ENCODE data around the gene SMOC2.

The SMOC2 gene

DNA sequence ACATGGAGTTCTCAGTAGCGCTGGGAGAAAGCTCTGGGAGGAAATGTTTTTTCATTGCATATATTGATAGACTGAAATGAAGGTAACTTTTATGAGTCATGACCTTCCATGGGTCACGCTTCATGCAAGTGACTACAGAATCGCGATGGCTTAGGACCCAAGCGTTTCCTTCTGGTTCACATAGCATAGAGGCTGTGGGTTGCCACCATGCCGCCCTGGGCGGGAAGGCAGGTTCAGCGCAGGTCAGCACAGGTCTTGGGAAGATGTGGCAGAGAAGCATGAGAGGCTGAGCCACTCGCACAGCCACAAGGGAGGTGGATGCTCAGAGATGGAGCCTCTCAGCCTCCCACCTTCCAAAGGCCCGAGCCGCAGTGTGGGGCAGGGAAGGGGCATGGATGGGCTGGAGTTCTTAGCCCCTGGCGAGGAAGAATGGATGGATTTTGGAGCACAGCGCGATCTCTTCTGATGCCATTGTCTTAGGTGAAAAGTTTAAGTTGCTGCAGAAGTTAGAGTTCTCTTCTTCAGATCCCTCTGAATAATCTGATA is 219.5 kb downstream of the SMOC2 start:
- TF ChIP-seq, protein P1, sequence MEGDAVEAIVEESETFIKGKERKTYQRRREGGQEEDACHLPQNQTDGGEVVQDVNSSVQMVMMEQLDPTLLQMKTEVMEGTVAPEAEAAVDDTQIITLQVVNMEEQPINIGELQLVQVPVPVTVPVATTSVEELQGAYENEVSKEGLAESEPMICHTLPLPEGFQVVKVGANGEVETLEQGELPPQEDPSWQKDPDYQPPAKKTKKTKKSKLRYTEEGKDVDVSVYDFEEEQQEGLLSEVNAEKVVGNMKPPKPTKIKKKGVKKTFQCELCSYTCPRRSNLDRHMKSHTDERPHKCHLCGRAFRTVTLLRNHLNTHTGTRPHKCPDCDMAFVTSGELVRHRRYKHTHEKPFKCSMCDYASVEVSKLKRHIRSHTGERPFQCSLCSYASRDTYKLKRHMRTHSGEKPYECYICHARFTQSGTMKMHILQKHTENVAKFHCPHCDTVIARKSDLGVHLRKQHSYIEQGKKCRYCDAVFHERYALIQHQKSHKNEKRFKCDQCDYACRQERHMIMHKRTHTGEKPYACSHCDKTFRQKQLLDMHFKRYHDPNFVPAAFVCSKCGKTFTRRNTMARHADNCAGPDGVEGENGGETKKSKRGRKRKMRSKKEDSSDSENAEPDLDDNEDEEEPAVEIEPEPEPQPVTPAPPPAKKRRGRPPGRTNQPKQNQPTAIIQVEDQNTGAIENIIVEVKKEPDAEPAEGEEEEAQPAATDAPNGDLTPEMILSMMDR (IDR thresholded peaks at IDR 0.05; ENCODE audit: low read depth, low read length) = no peak
- TF ChIP-seq EZH2phosphoT487 (IDR thresholded peaks at IDR 0.05; ENCODE audit: low read depth) = no peak
- H3K4me1 ChIP-seq (ENCODE audit: low read length) = no peaks in the 10 kb centered on the region
- no peak overlapping the region for H3K27ac ChIP-seq (ENCODE audit: low read length)

DNA sequence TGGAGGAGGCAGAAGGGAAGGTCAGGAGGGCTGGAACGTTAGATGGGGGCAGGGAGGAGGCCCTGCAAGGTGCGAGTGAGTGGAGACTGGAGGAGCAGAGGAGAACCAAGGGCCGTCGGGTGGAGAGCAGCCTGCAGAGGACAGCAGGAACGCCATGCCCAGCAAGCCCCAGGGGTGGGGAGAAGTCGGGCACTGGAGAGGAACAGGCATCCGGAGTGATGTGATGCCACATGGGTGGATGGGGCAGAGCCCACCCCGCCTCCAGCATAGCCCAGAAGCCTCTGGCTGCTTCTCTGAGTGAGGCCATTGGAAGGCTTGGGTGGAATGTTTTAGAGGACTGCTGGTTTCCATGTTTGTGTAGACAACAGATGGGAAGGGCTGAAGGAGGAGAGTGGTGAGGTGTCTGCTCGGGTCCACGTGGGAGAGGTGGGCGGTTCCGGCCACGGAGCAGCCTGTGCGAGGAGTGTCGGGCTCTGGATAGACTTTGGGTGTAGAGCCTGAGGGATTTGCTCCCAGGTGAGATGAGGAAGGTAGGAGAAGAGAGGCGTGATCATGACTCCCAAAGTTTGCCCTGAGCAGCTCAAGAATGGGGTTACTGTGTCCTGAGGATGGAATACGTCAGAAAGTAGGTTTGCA is 221.4 kb downstream of the SMOC2 start:
- no peak overlapping the region for H3K9ac ChIP-seq (ENCODE audit: low read length)
- H3K36me3 ChIP-seq (replicated peaks; ENCODE audit: low read depth, low read length) = no peaks in the 10 kb centered on the region
- H2AFZ ChIP-seq (ENCODE audit: low read depth, low read length) = no peak overlapping the region
- no peak overlapping the region for H3K4me2 ChIP-seq (ENCODE audit: low read length)
- no peaks in the 10 kb centered on the region for H3K27me3 ChIP-seq (ENCODE audit: low read depth, low read length)
- H3K4me1 ChIP-seq (ENCODE audit: low read length) = no peaks in the 10 kb centered on the region
- no peaks in the 10 kb centered on the region for H3K79me2 ChIP-seq (ENCODE audit: low read length)
- no peak overlapping the region for H3K27ac ChIP-seq (ENCODE audit: low read length)
- TF ChIP-seq EZH2phosphoT487 (IDR thresholded peaks at IDR 0.05; ENCODE audit: low read depth) = no peak
- TF ChIP-seq, protein P1 (IDR thresholded peaks at IDR 0.05; ENCODE audit: low read depth, low read length) = no peak
- no peaks in the 10 kb centered on the region for H4K20me1 ChIP-seq (ENCODE audit: insufficient read depth, low read length)
- H3K4me3 ChIP-seq (ENCODE audit: low read length) = no peak overlapping the region
- H3K9me3 ChIP-seq (ENCODE audit: insufficient read depth, low read length) = no peaks in the 10 kb centered on the region

More for the DNA sequence above, 219.5 kb downstream of the SMOC2 start:
- no peaks in the 10 kb centered on the region for H4K20me1 ChIP-seq (ENCODE audit: insufficient read depth, low read length)
- H3K36me3 ChIP-seq (replicated peaks; ENCODE audit: low read depth, low read length) = no peaks in the 10 kb centered on the region
- H3K9me3 ChIP-seq (ENCODE audit: insufficient read depth, low read length) = no peaks in the 10 kb centered on the region
- H3K27me3 ChIP-seq (ENCODE audit: low read depth, low read length) = no peaks in the 10 kb centered on the region
- no peak overlapping the region for H2AFZ ChIP-seq (ENCODE audit: low read depth, low read length)
- H3K79me2 ChIP-seq (ENCODE audit: low read length) = no peaks in the 10 kb centered on the region
- no peak overlapping the region for H3K4me2 ChIP-seq (ENCODE audit: low read length)
- H3K9ac ChIP-seq (ENCODE audit: low read length) = no peak overlapping the region
- no peak overlapping the region for H3K4me3 ChIP-seq (ENCODE audit: low read length)

DNA sequence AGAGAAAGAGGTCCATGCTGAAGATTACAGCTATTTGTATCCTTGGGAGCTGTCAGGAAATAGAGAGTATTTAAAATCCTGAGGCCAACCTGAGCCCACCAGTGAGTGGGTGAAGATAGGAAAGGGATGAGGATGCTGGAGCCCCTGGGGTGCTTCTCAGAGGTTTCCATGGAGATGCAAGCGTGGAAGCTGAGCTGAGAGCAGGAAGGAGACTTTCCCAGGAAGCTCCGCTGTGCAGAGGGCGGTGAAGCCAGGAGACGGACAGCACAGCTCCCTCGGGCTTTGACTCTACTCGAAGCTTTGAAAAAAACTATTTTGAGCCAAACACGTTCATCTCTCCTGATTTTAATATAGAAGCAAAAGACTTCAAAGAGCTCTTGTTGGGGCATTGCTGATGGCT is 222.1 kb downstream of the SMOC2 start:
- H2AFZ ChIP-seq (ENCODE audit: low read depth, low read length) = no peak overlapping the region
- no peaks in the 10 kb centered on the region for H3K4me1 ChIP-seq (ENCODE audit: low read length)
- no peak overlapping the region for H3K27ac ChIP-seq (ENCODE audit: low read length)
- no peaks in the 10 kb centered on the region for H3K27me3 ChIP-seq (ENCODE audit: low read depth, low read length)
- no peak overlapping the region for H3K9ac ChIP-seq (ENCODE audit: low read length)
- no peaks in the 10 kb centered on the region for H3K36me3 ChIP-seq (replicated peaks; ENCODE audit: low read depth, low read length)
- no peak for TF ChIP-seq EZH2phosphoT487 (IDR thresholded peaks at IDR 0.05; ENCODE audit: low read depth)
- TF ChIP-seq, protein P1 (IDR thresholded peaks at IDR 0.05; ENCODE audit: low read depth, low read length) = no peak
- no peaks in the 10 kb centered on the region for H3K79me2 ChIP-seq (ENCODE audit: low read length)
- H3K4me3 ChIP-seq (ENCODE audit: low read length) = no peak overlapping the region
- no peak overlapping the region for H3K4me2 ChIP-seq (ENCODE audit: low read length)
- no peaks in the 10 kb centered on the region for H4K20me1 ChIP-seq (ENCODE audit: insufficient read depth, low read length)
- H3K9me3 ChIP-seq (ENCODE audit: insufficient read depth, low read length) = no peaks in the 10 kb centered on the region

DNA sequence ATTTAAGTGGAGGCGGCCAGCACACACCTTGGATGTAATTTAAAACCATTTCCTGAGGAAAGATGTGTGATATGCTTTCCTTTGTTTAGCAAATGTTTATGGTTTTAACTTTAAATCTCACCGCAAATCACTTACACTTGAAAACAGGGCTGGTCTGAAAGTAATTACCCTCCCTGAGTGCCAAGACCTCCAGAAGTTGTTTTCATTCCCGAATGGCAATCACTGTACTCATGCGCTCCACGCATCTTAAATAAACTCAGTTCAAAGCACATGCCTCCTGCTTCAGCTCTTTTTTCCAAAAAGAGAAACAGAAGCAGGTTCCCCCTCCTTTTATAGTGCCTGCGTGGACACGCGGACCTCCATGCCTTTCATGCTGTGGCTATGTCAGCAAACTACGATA is 224.0 kb downstream of the SMOC2 start:
- Histone ChIP-seq H3K9me3 (ENCODE audit: insufficient read depth, low read length) (no peaks in the 10 kb centered on the region), H3K4me2 (ENCODE audit: low read length) (no peak overlapping the region), H3K36me3 (replicated peaks; ENCODE audit: low read depth, low read length) (no peaks in the 10 kb centered on the region), H3K4me1 (ENCODE audit: low read length) (no peaks in the 10 kb centered on the region), H2AFZ (ENCODE audit: low read depth, low read length) (no peak overlapping the region), H3K4me3 (ENCODE audit: low read length) (no peak overlapping the region), H3K27me3 (ENCODE audit: low read depth, low read length) (no peaks in the 10 kb centered on the region), H3K27ac (ENCODE audit: low read length) (no peak overlapping the region), H3K9ac (ENCODE audit: low read length) (no peak overlapping the region), H4K20me1 (ENCODE audit: insufficient read depth, low read length) (no peaks in the 10 kb centered on the region), H3K79me2 (ENCODE audit: low read length) (no peaks in the 10 kb centered on the region)
- no peak for TF ChIP-seq EZH2phosphoT487 (IDR thresholded peaks at IDR 0.05; ENCODE audit: low read depth)
- TF ChIP-seq, protein P1 (IDR thresholded peaks at IDR 0.05; ENCODE audit: low read depth, low read length) = no peak

Measured in OCI-LY3 (cell line).